Muscle layer of colon (tissue), 2 donors: ENCODE results near the gene PRAF2.

Source experiments
- H3K27ac ChIP-seq: one replicate; pipeline ENCODE4 v1.7.0; 2013; ENCODE audit warnings: low read depth, mild to moderate bottlenecking, low read length, moderate library complexity
- H3K27me3 ChIP-seq, 2 donors: one replicate each; pipeline ENCODE4 v1.7.0; 2013; ENCODE audit warnings: low read length in 2 of 2, mild to moderate bottlenecking in 2 of 2; ENCODE audit not compliant: insufficient read depth in 2 of 2, control insufficient read depth in 1 of 2
- H3K36me3 ChIP-seq: one replicate; pipeline ENCODE4 v1.7.0; 2013; ENCODE audit warnings: mild to moderate bottlenecking, low read length; ENCODE audit not compliant: insufficient read depth
- H3K4me1 ChIP-seq: one replicate; pipeline ENCODE4 v1.7.0; 2013; ENCODE audit warnings: mild to moderate bottlenecking, low read length; ENCODE audit not compliant: insufficient read depth
- H3K4me3 ChIP-seq, 2 donors: one replicate each; pipeline ENCODE4 v1.7.0; 2013; ENCODE audit warnings: low read length in 2 of 2, low read depth in 1 of 2, mild to moderate bottlenecking in 1 of 2, moderate library complexity in 1 of 2
- H3K9ac ChIP-seq: one replicate; pipeline ENCODE4 v1.7.0; 2013; ENCODE audit warnings: low read length
- H3K9me3 ChIP-seq: one replicate; pipeline ENCODE4 v1.7.0; 2013; ENCODE audit warnings: mild to moderate bottlenecking, low read length
- donor health status: abdominal sarcoma.
- donor health status: Adenocarcinoma of cecum.

The PRAF2 gene

DNA sequence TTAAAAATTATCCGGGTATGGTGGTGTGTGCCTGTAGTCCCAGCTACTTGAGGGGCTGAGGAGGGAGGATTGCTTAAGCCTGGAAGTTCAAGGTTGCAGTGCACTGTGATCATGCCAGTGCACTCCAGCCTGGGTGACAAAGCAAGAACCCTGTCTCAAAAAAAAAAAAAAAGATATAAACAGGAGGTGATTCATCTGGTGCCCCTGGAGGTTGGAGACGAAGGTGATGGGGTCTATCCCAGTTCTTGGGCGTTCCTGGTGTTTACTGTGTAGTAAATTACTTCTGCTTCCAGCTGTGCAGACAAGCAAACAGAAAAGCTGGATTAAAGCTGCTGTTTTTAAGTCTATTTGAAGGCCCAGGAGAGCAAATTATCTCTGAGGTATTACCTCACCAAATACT, 29.8 kb upstream of the PRAF2 start:
- H3K4me1 ChIP-seq, result no peaks in the 10 kb centered on the region
- no peaks in the 10 kb centered on the region for H3K36me3 ChIP-seq
- no peaks in the 10 kb centered on the region for H3K27me3 ChIP-seq
- no peaks in the 10 kb centered on the region for H3K9me3 ChIP-seq
- no peak overlapping the region for H3K4me3 ChIP-seq
- H3K9ac ChIP-seq, result no peak overlapping the region
- H3K27ac ChIP-seq, result no peak overlapping the region

DNA sequence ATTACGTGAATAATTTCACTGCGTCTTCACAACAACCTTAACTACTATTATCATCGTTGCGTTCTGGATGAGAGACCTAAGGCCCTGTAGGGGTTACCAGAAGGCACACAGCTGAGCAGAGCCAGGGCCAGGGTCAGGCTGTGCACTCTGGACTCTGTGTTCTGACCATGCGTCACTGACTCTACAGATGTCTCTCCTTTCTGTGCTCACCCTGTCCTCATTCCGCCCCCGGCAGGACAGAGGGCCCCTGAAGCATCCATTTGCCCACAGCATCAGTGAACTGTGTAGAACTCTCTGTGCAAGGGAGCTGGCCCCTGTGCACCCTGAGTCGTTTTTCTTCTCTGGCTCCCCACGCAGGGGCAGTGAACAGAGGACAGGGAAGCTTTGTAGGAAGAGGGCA, 28.4 kb upstream of the PRAF2 start:
- Histone ChIP-seq H3K9ac (no peak overlapping the region), H3K9me3 (no peaks in the 10 kb centered on the region), H3K4me1 (no peaks in the 10 kb centered on the region), H3K27me3 (no peaks in the 10 kb centered on the region), H3K36me3 (no peaks in the 10 kb centered on the region), H3K27ac (no peak overlapping the region), H3K4me3 (no peak overlapping the region)

DNA sequence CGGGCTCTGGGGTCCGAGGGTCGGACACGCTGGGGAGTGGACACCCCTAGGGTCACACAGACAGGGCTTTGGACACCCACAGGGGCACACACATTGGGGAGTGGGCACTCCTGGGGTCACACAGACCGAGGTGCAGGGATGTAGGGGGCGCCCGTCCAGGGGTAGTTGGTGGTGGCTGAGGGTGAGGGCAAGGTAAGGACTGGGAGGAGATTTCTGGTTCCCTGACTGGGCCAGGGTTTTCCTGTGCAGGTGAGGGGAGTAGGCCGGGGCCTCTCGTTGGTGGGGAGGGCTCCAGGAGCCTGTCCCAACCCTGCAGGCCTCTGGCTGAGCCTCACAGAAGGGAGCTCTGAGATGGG, 27.8 kb upstream of the PRAF2 start:
- Histone ChIP-seq H3K9me3 (no peaks in the 10 kb centered on the region), H3K27me3 (no peaks in the 10 kb centered on the region), H3K36me3 (no peaks in the 10 kb centered on the region), H3K9ac (no peak overlapping the region), H3K4me3 (peak overlapping the region; percentile 12 to 66), H3K27ac (no peak overlapping the region), H3K4me1 (no peaks in the 10 kb centered on the region)

DNA sequence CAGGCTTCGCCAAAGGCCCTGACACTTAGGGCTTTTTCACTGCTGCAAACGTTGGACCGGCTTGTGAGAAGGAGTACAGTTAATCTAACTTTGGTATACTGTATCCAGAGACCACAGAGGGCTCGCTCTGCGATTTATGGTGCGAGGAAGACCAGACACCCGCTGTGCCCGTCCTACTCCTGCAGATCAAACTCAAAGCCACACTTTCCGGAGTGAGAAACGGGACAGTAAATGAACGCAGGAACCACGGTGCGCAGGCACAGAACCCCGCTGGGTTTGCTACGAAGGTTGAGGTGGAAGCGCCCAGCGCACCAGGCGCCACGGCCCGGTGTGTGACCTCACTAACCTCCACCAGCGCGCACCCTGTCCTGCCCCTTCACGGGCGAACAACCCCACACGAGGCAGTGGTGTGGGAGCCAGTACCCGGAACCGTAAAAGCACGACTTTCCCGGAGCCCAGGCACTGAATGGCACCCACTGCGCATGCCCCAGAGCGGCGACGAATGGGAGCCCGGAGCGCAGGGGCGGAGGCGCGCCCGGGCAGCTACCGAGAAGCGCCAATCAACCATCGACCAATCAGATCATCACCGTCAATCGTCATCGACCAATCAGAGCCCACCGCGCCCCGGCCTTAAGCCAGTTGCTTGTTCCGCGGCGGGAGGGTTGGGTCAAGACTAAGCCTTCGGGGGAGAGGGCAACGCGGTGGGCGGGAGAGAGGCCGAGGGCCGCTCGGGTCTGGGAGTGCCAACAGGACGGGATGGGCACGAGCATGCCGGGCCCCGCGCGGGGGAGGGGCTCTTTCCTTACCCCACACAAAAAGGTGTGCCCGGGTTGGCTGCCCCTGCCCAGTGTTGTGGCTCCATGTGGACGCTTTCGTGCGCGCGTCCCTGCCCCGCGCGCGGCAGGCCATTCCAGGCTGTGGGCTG, 27.2 kb upstream of the PRAF2 start:
- Histone ChIP-seq H3K27ac (peak overlapping the region; percentile 53), H3K4me3 (peak overlapping the region; percentile 59 to 66), H3K36me3 (no peaks in the 10 kb centered on the region), H3K4me1 (no peaks in the 10 kb centered on the region), H3K9me3 (no peaks in the 10 kb centered on the region), H3K27me3 (no peaks in the 10 kb centered on the region), H3K9ac (peak overlapping the region; percentile 67)

DNA sequence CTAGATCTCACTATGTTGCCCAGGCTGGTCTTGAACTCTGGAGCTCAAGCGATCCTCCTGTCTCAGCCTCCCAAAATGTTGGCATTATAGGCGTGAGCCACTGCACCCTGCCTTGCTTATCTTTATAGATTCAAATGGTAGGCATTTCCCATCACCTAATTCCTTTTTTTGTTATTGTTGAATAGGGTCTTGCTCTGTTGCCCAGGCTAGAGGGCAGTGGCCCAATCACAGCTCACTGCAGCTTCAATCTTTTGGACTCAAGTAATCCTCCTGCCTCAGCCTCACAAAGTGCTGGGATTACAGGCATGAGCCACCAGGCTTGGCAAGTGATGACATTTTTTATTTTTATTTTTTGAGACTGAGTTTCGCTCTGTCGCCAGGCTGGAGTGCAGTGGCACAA, 22.6 kb upstream of the PRAF2 start:
- Histone ChIP-seq H3K27me3 (no peaks in the 10 kb centered on the region), H3K36me3 (no peaks in the 10 kb centered on the region), H3K27ac (no peak overlapping the region), H3K9me3 (no peaks in the 10 kb centered on the region), H3K4me3 (no peak overlapping the region), H3K9ac (no peak overlapping the region), H3K4me1 (no peaks in the 10 kb centered on the region)

DNA sequence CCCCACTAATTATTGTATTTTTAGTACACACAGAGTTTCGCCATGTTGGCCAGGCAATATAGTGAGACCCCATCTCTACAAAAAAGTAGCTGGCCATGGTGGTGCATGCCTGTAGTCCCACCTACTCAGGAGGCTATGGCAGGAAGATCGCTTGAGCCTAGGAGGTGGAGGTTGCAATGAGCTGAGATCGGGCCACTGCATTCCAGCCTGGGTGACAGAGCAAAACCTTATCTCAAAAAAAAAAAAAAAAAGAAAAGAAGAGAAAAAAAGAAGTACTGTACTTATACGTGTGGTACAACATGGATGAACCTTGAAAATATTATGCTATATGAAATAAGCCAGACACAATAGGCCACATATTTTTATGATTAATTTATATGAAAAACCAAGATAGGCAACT, 15.8 kb upstream of the PRAF2 start:
- no peaks in the 10 kb centered on the region for H3K9me3 ChIP-seq

DNA sequence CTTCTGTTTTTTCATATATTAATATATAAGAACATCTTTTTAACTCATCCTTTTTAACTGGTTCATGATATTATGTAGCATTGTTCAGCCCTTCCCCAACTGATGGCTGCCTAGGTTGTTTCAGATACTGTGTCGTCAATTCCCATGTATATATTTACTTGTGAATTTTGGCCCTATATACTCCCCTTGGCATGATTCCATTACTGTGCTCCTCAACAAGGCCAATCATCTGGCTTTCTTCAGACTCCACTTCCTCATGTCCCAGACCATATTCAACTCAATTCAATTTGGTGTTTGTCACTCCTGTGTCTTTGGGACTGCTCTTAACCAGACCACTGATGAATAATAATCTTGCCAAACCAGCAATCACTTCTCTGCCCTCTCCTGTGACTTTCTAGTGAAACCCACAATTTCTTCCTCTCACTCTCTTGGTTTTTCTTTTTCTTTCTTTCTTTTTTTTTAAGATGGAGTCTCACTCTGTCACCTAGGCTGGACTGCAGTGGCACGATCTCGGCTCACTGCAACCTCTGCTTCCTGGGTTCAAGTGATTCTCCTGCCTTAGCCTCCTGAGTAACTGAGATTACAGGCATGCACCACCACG, 8.6 kb upstream of the PRAF2 start:
- Histone ChIP-seq H3K4me1 (peaks cover 8% of the 10 kb centered on the region), H3K9ac (no peak overlapping the region), H3K36me3 (peaks cover 7% of the 10 kb centered on the region), H3K9me3 (no peaks in the 10 kb centered on the region), H3K27me3 (no peaks in the 10 kb centered on the region), H3K4me3 (no peak overlapping the region), H3K27ac (no peak overlapping the region)

More for the DNA sequence above, 15.8 kb upstream of the PRAF2 start:
- Histone ChIP-seq H3K27me3 (no peaks in the 10 kb centered on the region), H3K9ac (no peak overlapping the region), H3K27ac (no peak overlapping the region), H3K36me3 (no peaks in the 10 kb centered on the region), H3K4me1 (no peaks in the 10 kb centered on the region), H3K4me3 (no peak overlapping the region)

DNA sequence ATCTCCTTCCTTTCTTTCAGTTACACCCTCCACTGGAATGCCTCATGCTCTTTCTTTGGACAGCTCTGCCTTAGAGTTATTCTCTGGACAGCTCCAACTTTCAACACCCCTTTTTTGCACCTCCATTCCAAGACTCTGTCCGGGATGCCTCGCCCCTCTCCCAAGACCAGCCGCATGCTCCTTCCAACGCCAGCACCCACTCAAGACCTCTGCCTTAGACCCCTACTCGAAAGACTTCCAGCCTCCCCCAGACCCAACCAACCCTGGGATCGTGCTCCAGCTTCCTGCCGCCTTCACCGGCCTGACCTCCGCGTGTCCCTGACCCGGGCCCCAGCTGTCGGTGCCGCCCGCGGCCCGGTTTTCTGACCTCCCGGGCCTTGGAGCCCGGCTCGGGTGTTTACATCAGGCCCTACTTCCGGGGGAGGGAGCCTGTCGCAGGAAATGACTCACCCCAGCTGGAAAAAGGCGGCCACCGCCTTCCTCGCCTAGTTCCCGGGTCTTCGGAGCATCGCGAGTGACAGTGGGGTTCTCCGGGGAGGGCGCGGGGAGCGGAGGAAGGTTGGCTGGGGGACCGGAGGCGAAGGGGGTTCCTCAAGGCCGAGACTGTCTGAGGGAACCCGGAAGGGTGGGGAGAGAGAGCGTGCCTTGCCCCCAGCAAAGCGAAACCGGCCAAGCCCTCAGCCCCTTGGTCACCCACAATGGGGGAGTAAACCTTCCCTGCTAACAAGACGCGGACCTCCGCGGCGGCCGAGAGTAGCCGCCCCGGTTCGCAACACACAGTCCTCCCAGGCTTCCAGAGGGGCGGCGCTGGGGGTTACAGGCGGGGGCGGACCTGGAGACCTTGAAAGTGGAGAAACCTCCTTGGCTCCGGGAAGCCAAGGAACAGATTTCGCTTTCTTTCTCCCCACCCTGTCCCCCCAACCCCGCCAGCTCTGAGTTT, 6.0 kb upstream of the PRAF2 start, which contains the start of gene WDR45:
WDR45 (minus strand) TSS at position 399 of the 940 bp plus-strand sequence. CDS start 1,792 bp downstream, outside the sequence.
- H3K9ac ChIP-seq, result peak within 1 kb of the TSS; percentile 92
- H3K27ac ChIP-seq, result peak within 1 kb of the TSS; percentile 99
- peaks cover 8% of the 10 kb centered on the region for H3K4me1 ChIP-seq

DNA sequence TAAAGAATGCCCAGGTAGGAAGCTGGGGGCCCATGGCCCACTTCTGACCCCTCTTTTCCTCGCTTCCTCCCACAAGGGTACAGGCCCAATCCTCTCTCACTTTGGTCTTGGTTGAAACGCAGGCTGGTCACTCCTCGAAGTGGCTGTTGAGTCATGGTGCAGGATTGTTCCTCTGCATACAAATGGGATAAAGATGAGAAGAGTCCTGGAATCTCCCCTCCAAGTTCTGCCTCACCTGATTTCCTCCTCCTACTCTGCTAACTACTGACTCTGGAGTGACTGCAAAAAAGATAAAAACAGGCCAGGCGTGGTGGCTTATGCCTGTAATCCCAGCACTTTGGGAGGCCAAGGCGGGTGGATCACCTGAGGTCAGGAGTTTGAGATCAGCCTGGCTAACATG, 4.1 kb upstream of the PRAF2 start:
- Histone ChIP-seq H3K9me3 (no peaks in the 10 kb centered on the region), H3K9ac (no peak overlapping the region), H3K27ac (no peak overlapping the region), H3K27me3 (peaks cover 0 to 7% of the 10 kb centered on the region in 2 donors), H3K36me3 (peaks cover 23% of the 10 kb centered on the region), H3K4me1 (peaks cover 15% of the 10 kb centered on the region), H3K4me3 (no peak overlapping the region)

More for the DNA sequence above, 6.0 kb upstream of the PRAF2 start, which contains the start of gene WDR45:
- Histone ChIP-seq H3K36me3 (peaks cover 23% of the 10 kb centered on the region), H3K9me3 (no peaks in the 10 kb centered on the region), H3K27me3 (no peaks in the 10 kb centered on the region), H3K4me3 (peak within 1 kb of the TSS; percentile 52 to 77)

DNA sequence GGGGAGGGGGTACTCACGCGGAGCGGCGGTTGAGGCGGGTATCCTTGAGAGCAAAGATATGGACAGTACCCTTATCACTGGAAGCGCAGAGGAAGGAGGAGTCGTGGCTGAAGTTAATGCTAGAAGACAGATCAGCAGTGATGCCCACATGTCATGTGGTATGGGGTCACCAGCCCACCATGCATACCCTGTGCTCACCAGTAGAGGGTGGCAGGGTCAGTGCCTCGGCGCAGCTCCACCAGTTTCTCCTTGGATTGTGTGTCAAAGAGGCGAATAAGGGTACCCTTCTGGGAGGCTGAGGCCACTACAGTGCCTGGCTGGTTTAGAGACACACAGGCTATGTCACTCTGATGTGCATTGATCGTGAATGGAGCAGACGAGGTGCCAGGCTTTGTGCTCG, 1.5 kb upstream of the PRAF2 start:
- H3K4me1 ChIP-seq, result peaks cover 17% of the 10 kb centered on the region
- no peaks in the 10 kb centered on the region for H3K9me3 ChIP-seq
- peaks cover 0 to 7% of the 10 kb centered on the region in 2 donors for H3K27me3 ChIP-seq
- H3K36me3 ChIP-seq, result peaks cover 23% of the 10 kb centered on the region
- H3K27ac ChIP-seq, result no peak overlapping the region
- no peak overlapping the region for H3K9ac ChIP-seq
- no peak overlapping the region for H3K4me3 ChIP-seq

DNA sequence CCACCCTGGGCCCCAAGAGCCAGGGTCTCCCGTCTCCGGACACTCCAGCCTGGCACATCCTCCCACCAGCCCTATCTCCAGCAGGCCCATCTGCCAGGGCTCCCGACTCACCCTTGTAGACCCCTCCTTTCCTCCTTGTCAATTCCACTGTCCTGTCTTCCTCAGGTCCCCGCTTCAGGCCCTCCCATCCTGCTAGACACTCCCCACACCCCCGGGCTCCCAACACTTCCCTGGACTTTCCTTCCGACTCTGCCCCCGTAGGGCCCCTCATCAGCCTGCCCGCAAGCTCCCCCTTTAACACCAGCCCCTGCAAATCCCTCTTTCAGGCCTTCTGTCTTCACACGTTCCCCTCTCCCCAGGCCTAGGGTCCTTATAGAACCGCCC, 1.1 kb downstream of the PRAF2 start:
- H3K36me3 ChIP-seq, result peaks cover 20% of the 10 kb centered on the region
- no peaks in the 10 kb centered on the region for H3K9me3 ChIP-seq
- peaks cover 9% of the 10 kb centered on the region for H3K4me1 ChIP-seq
- H3K9ac ChIP-seq, result peak overlapping the region; percentile 11
- peak overlapping the region in 1 of 2 donors; percentile 70 for H3K4me3 ChIP-seq
- peaks cover 0 to 7% of the 10 kb centered on the region in 2 donors for H3K27me3 ChIP-seq
- H3K27ac ChIP-seq, result no peak overlapping the region
